GM12875 (cell line): ENCODE measurements around the gene SERPINB10.
A peak's percentile ranks its signal among the peaks of the same experiment; 100 is the strongest.

Experiments used
- H3K4me3 ChIP-seq: one replicate; pipeline ENCODE4 v1.5.1; 2011; ENCODE audit warnings: low read depth, low read length, control low read depth
- TF ChIP-seq, protein P1 (sequence below): IDR thresholded peaks from 2 replicates; pipeline ENCODE4 v1.5.1; 2011; ENCODE audit warnings: low read depth, mild to moderate bottlenecking, control low read depth, inconsistent platforms, low read length, moderate library complexity, borderline replicate concordance; ENCODE audit not compliant: insufficient read depth

The SERPINB10 gene

DNA sequence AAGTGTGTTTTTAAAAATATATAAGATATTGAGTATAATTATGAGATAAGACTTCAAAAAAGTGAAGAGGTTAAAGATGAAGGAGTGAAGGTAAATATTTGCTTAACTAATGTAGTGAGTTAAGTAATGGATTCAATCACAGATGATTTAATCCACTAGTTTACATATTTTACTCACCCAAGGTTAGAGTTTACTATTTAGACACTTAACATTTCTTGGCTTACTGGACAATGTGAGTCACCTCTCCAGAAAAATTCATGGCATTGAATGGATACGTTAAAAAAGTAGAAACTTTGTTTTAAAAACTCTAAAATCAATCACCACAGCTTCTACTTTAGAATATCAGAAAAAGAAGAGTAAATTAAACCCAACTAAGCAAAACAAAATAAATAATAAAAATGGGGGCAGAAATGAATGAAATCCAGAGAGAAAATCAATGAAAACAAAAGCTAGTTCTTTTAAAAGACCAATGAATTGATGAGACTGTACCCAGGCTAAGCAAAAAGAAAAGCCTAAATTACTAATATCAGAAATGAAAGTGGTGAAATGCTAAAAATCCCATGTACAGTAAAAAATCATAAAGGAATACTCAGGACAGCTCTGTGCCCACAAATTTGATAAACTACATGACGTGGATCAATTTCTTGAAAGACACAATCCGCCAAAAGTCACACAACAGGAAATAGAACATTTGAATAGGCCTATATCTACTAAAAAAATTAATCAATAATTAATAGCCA lies 39.5 kb downstream of the SERPINB10 start:
- H3K4me3 ChIP-seq, result no peak overlapping the region
- TF ChIP-seq, protein P1, sequence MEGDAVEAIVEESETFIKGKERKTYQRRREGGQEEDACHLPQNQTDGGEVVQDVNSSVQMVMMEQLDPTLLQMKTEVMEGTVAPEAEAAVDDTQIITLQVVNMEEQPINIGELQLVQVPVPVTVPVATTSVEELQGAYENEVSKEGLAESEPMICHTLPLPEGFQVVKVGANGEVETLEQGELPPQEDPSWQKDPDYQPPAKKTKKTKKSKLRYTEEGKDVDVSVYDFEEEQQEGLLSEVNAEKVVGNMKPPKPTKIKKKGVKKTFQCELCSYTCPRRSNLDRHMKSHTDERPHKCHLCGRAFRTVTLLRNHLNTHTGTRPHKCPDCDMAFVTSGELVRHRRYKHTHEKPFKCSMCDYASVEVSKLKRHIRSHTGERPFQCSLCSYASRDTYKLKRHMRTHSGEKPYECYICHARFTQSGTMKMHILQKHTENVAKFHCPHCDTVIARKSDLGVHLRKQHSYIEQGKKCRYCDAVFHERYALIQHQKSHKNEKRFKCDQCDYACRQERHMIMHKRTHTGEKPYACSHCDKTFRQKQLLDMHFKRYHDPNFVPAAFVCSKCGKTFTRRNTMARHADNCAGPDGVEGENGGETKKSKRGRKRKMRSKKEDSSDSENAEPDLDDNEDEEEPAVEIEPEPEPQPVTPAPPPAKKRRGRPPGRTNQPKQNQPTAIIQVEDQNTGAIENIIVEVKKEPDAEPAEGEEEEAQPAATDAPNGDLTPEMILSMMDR, result no peak

GRCh38 chr18:63949068-63949737 lies 41.4 kb downstream of the SERPINB10 start, which contains the start of gene HMSD:
Gene HMSD (plus strand): TSS chr18:63949301. CDS start chr18:63953456, 4,155 bp downstream.
- TF ChIP-seq, protein P1, result peak; percentile 68
- H3K4me3 ChIP-seq, result peak within 1 kb of the TSS; percentile 89

DNA sequence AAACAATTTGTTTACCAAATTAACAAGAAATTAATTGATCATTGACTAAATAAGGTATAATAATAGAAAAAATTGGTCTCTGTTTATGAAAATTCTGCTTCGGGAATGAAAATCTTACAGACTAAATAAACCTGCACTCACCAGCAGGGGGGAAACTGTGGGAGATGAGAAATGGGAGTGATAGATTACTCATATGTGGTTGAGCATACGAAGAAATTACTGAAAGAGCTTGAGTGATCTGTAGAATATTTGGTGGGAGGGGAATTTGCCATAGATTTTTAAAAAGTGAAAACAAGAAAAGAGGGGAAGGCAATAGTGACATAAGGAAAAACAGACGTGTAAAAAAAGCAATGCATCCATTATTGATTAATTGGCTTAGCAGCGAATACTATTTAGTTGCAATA lies 43.5 kb downstream of the SERPINB10 start:
- TF ChIP-seq, protein P1, result peak; percentile 43; the same call in 1 of the 2 replicates
- H3K4me3 ChIP-seq, result no peak overlapping the region

DNA sequence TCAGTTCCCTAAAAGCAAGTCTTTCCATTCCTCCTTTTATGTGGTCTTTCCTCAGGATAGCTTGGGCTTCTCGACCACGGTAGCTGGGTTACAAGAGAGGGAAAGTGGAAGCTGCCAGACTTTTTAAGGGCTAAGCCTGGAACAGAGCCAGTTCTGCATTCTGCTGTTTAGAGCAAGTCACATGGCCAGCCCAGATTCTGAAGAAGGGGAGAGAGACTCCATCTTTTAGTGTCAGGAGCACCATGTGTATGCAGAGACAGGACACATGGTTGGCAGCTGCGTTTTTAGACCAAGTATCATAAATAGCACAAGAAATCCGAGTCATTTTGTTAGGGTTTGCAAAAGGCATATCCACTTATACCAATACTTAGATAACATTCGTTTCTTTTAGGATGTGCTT lies 46.1 kb downstream of the SERPINB10 start:
- TF ChIP-seq, protein P1, result no peak

GRCh38 chr18:63956755-63957154 lies 49.0 kb downstream of the SERPINB10 start:
- no peak overlapping the region for H3K4me3 ChIP-seq
- TF ChIP-seq, protein P1, result no peak

More for the DNA sequence above, 46.1 kb downstream of the SERPINB10 start:
- no peak overlapping the region for H3K4me3 ChIP-seq

- TF ChIP-seq, protein P1, result no peak
Measured at GRCh38 chr18:63960891-63961290, 53.1 kb downstream of the SERPINB10 start.

More at GRCh38 chr18:63960891-63961290, 53.1 kb downstream of the SERPINB10 start:
- no peak overlapping the region for H3K4me3 ChIP-seq
